Measurements from ENCODE around the gene NFIX.

The NFIX gene

GRCh38 chr19:12987781-12988180 lies 7.5 kb upstream of the NFIX start:
- no peak for DNase-seq (ENCODE audit: low read depth in 2 of 2)

DNA sequence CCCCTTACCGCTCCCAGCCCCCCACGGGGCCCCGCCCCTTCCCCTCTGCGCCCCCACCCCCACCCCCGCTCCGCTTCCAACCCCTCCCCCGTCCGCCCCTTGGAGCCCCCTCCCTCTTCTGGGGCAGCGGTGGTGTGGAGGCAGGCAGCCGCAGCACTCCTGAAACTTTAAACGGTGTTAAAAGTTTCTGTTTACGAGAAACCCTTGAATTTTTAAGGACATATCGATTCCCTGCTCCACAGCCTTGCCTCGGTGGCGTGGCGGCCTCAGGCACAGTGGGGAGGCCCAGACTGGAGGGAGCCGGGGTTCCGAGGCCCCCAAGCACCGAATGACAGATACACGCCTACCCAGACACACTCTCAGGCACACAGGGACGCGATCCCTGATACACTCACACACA lies 4.8 kb upstream of the NFIX start:
- no peak for DNase-seq (ENCODE audit: low read depth in 2 of 2)

DNA sequence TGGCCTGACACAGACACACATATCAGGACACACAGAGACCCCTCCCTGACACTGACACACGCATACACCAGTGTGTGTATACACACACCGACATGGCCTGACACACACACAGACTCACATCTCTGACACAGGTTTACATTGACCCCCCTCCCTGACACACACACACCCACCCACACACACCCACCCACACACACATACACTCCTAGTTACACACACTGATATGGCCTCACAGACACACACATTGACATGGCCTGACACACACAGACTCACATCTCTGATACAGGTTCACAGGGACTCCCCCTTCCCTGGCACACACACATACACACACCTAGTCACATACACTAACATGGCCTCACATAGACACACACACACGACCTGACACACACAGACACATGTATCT lies 4.4 kb upstream of the NFIX start:
- DNase-seq (ENCODE audit: low read depth in 2 of 2) = no peak

DNA sequence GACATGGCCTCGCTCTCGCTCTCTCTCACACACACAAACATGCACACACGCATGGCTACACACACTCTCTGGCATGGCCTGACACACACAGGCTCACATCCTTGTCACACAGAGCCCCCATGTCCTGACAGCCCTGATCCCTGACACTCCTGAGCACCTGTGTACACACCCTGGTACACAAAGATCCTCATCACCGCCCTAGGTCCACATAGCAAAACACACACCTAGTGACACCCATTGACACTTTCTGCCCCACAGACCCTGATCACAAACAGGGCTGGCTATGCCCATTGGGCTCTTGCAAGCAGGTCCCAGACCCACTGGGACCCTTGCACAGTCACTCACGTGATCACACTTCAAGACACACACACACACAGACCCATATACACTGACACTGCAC lies 4.0 kb upstream of the NFIX start:
- no peak for DNase-seq (ENCODE audit: low read depth in 2 of 2)

GRCh38 chr19:12992729-12993128 lies 2.5 kb upstream of the NFIX start:
- DNase-seq (ENCODE audit: low read depth in 2 of 2) = no peak

DNA sequence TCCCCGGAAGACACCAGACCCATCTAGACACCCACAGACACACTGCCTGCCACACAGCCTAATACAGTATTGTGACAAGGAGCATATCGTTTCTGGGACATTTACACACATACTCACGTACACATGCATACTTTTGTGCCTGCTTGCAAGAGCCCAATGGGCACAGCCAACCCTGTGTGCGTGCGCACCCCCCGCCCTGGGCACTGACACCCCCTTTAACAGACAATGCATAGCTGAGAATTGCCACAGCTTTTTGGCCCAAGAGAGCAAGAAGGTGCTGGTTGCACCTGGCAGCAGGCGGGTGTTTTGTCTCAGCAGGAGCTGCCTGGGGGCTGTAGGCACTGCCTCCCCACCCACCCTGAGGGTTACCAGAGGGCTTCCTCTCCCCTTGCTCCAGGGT lies 1.7 kb upstream of the NFIX start:
- DNase-seq (ENCODE audit: low read depth in 2 of 2) = no peak

DNA sequence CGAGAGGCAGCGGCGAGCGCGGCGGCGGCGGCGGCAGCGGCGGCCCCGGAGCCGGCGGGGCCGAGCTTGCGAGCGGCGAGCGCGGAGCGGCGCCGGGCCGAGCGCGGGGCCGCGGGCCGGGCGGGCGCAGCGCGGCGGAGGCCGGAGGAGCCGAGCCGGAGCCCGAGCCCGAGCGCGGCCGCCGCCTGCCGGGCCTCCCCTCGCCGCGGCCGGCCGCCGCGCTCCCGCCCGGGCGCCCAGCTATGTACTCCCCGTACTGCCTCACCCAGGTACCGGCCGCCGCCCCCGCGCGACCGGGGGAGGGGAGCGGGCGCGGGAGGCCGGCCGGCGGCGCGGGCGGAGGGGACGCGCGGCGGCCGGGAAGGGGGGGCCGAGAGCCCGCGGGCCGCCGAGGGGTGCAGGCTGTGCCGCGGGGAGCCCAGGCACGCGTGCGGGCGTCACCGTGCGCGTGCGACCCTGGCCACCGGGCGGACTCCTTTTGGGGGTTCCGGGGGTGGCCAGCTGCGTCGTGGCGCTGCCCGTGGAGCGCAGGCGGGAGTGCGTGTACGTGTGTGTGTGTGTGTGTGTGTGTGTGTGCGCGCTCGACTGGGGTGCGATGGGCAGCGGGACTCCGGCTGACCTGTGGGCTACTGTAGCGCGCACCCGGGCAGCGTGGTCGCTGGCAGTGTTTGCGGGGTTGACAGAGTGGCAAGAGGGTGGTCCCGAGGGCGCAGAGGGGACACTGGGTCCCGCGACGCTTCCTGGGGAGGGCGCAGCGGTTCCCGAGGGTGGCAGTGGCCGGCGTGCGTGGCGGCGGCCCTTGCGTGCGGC lies 526 bp downstream of the NFIX start:
- DNase-seq (ENCODE audit: low read depth in 2 of 2) = no peak

GRCh38 chr19:12996406-12997094 lies 1.3 kb downstream of the NFIX start:
- DNase-seq (ENCODE audit: low read depth in 2 of 2) = no peak

DNA sequence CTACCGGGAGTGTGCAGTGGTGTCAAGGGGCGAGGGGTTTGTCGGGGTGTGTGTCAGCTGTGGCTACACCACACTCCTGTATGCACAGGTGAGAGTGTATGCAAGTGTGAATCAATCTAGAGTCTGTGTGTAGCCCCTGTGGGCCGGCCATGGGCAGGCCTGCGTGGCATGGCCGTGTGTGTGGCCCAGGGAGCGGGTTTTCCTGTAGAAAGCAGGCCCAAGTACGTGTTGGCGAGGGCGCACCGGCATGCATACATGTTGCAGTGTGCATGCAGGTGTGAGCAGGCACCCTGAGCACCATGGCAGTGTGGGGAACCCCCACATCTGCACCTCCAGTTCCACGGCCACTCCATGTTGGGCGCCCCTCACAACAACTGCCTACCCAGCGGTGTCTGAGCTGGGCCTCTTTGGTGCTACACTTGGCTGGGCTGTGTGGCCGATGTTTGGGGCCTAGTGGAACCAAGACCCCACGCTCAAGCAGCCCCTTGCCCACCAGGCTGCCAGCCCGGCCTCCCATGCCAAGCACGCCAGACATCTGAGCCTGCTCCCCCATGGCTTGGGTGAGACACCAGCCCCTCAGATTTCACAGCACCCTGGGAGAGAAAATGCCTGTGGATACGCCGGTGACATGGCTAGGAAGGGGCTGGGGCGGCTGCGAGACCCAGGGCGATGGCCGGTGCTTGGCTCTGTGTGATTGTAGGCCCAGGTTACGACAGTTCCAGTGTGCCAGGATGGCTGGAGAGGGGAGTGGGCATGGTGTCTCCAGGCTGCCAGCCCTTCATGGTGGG lies 2.1 kb downstream of the NFIX start:
- DNase-seq (ENCODE audit: low read depth in 2 of 2) = no peak

GRCh38 chr19:12997967-12998940 lies 3.0 kb downstream of the NFIX start:
- DNase-seq (ENCODE audit: low read depth in 2 of 2) = no peak

- DNase-seq (ENCODE audit: low read depth in 2 of 2) = no peak
These were observed 5.9 kb downstream of the NFIX start for GRCh38 chr19:13001166-13001501.

GRCh38 chr19:13001502-13002165 lies 6.4 kb downstream of the NFIX start:
- DNase-seq (ENCODE audit: low read depth in 2 of 2) = no peak

DNA sequence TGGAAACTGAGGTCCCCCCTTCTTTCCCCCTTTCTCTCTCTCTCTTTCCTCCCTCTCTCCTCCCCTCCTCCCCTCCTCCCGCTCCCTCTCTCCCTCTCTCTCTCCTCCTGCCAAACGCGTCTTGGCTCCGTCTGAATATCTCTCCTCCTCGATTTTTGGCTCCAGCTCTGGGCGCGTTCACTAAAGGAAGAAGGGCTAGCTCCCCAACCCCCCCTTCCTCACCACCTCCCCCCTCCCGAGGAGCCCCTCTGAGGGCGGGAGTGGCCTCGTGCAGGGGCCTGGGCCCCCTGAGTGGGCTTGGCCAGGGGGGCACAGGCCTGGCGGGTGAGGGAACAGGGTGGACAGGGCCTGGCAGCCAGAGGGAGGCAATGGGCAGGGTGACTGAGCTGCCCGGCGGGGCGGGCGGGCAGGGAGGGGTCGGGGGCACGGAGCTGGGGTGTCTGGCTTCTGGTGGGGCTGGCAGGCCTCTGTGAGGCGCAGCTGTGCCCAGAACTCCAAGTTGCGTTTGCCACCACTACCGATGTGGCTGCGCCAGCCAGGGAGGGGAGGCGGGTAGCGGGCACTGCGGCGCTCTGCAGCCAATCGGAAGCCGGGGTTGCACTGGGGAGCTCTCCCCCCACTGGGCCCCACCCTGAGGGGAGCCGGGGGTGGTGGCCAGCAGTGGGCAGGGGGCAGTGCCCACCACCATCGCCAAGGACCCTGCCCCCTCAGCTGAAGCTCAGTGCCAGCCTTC lies 7.1 kb downstream of the NFIX start:
- no peak for DNase-seq (ENCODE audit: low read depth in 2 of 2)

DNA sequence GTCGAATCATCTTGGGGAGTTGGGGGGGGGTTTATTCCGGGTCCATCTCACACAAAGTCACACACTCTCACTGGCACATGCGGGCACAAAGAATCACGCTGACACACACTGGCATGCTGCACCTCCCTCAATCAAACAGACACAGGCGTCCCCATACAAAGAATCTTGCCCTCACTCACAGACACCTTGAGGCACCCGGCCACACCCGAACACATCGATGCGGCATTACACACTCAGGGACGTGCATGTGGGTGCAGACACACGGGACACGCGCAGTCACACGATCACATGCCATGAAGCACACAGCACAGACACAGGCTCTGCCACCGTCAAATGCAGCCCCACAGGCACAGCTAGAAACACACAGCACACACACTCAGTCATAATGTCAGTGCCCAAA lies 7.8 kb downstream of the NFIX start:
- DNase-seq (ENCODE audit: low read depth in 2 of 2) = no peak

DNA sequence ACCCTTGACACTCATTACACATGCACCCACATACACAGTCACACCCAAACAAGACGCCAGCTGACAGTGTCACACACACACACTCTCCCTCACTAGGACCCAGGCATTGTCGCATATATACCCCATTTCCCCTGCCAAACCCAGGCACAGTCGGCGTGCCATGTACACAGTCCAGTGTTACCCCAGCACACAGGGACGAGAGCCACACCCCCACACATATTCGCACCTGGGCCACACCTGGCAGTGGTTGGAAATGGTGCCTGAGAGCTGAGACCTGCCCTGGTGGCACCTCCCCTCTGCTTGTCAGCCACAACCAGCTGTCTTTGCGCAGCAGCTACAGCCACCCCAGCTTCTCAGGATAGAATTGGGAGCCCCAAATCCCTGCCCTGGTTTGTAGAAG lies 9.0 kb downstream of the NFIX start:
- DNase-seq (ENCODE audit: low read depth in 2 of 2) = no peak

DNA sequence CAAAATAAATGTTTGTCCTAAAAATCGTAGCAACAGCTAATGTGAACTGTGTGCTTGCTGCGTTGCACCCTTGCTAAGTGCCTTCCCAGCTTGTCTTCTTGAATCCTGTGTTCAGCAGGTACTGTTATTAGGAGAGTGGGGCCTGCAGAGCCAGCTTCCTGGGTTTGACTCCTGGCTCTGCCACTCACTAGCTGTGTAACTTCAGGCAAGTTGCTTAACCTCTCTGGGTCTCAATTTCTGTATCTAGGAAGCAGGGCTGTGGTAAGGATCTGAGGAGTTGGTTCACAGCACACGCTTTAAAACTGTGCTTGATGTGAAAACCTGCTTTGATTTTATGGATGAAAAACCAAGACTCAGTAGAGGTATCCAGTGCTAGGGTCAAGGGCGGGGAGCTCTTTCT lies 10.0 kb downstream of the NFIX start:
- no peak for DNase-seq (ENCODE audit: low read depth in 2 of 2)

DNA sequence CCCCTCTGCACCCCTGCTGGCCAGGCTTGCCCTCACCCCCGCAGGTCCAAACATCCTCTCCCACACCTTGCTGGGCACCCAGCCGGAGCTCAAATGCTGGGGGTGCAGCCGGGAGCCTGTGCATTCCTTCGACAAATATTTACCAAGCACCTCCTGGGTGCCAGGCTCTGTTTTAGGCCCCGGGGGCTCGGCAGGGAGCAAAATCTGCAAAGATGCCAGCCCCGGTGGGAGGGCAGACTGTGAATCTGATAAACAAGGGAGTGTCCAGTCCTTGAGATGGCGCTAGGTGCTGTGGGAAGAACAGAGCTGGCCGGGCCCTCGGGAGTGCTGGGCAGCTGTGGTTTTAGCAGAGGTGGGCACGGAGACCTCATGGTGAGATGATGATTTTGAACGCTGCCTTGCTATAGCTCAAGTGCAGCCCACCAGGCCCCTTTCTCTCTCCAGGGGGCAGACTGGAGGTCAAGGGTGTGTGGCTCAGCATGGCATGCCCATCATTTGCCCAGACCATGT lies 10.6 kb downstream of the NFIX start:
- no peak for DNase-seq (ENCODE audit: low read depth in 2 of 2)

GRCh38 chr19:13006431-13007281 lies 11.4 kb downstream of the NFIX start:
- DNase-seq (ENCODE audit: low read depth in 2 of 2) = no peak

Data from activated CD8-positive, alpha-beta memory T cell treated with anti-CD3 and anti-CD28 coated beads for 4 hours (primary cell).